Ovary (tissue), 10 donors: ENCODE results near the gene LCE5A. TPM values are rescaled to one million over a fixed set of nuclear protein-coding genes. Genes with fewer than 3 reads are reported as not detected.

Experiments used
- DNase-seq, 5 donors: peaks; one replicate each; pipeline ENCODE4 v3.0.0-alpha.2; 2019 to 2020
- H3K27ac ChIP-seq, 2 donors: fragments of 200-600 bp; one replicate each; pipeline versions ENCODE4 v1.5.1 to v1.8.0; 2019 to 2022
- H3K27me3 ChIP-seq: fragments of 200-600 bp; one replicate; pipeline ENCODE4 v1.8.0; 2022
- H3K36me3 ChIP-seq: fragments of 200-600 bp; sonication (generic); one replicate; pipeline ENCODE4 v1.5.1; 2019
- H3K4me1 ChIP-seq: one replicate; pipeline ENCODE4 v1.8.1; 2013; ENCODE audit warnings: mild to moderate bottlenecking, moderate library complexity; ENCODE audit not compliant: insufficient read depth
- H3K4me3 ChIP-seq: fragments of 200-600 bp; sonication (generic); one replicate; pipeline ENCODE4 v1.5.1; 2017
- H3K9me3 ChIP-seq, 2 donors: fragments of 200-600 bp in 1 of 2; sonication (generic) in 1 of 2; one replicate each; pipeline versions ENCODE4 v1.5.1 to v1.8.1; 2013 to 2019; ENCODE audit warnings: mild to moderate bottlenecking in 1 of 2, moderate library complexity in 1 of 2
- CTCF ChIP-seq, 3 donors: fragments of 450-650 bp in 2 of 3; fragments of 200-600 bp in 1 of 3; IDR thresholded peaks; one replicate each; pipeline versions ENCODE4 v1.5.1 to v1.8.0; 2016 to 2022; ENCODE audit warnings: antibody characterized with exemption in 3 of 3, mild to moderate bottlenecking in 1 of 3
- EP300 ChIP-seq: sonication (generic); formaldehyde crosslinking; IDR thresholded peaks from one replicate; pipeline ENCODE4 v1.6.1; 2017; ENCODE audit warnings: antibody characterized with exemption
- POLR2A ChIP-seq: fragments of 450-650 bp; IDR thresholded peaks from one replicate; pipeline ENCODE4 v1.6.1; 2017; ENCODE audit warnings: antibody characterized with exemption, mild to moderate bottlenecking, moderate library complexity
- WGBS, 3 donors: extraction: QIAGEN DNeasy Blood & Tissue Kit in 1 of 3; methylation state at CpG; one replicate each; pipeline versions ENCODE4 v1.1.5 to v1.1.7; 2013 to 2017; 5-methylcytosine and 5-hydroxymethylcytosine counted together
- intact Hi-C, 4 donors: fragments of 100-400 bp; cut with DNase I; formaldehyde crosslinking; loops; one replicate each; pipeline versions ENCODE4 v1.11.0 to v1.15.1; 2022 to 2023
- long read RNA-seq, 3 donors: library from polyadenylated mRNA in 2 of 3; unstranded in 2 of 3; transcript quantifications; one replicate each; pipeline ENCODE4 v2.0.0 and lab custom pipeline, GENCODE V29; 2021 to 2026
- polyA plus RNA-seq, 2 donors: library from polyadenylated mRNA; stranded (reverse); fragments of 200-250 nt in 1 of 2; fragments of 350-450 nt in 1 of 2; fragmentation: Illumina TruSeq in 1 of 2; extraction: RNeasy Lipid Tissue Mini Kit (QIAGEN cat#74804) in 1 of 2; gene quantifications; one replicate each; pipeline ENCODE4 v1.2.3, GENCODE V29; 2013 to 2014
- total RNA-seq, 7 donors: library from RNA; depleted of rRNA in 2 of 7; stranded (reverse); fragments of >200 nt in 2 of 7; fragmentation: NEBNext Ultra II Directional in 3 of 7; extraction: Animal tissue kit (Norgen Biotek cat#: 25700) in 3 of 7; gene quantifications; one replicate each; pipeline versions ENCODE4 v1.1.0 to v1.2.4, GENCODE V29; 2016 to 2023
- donor health status: DM: no; HTN: no; CAD: no; lungs with moderate emphysema.
- donor health status: DM: no; HTN: no; CAD: no.
- donor health status: Bipolar disorder and iron deficiency.
- donor health status: DM: yes; HTN: yes; CAD: no.
- donor health status: DM: no; HTN: no; CAD: no.
- donor health status: DM: yes; HTN: yes; CAD: no.

The LCE5A gene
- not detected for total RNA-seq
- polyA plus RNA-seq = not detected
- long read RNA-seq, donor 1 = 0 reads
- long read RNA-seq, donor 2 = 0 reads
- long read RNA-seq, donor 3 = 0 reads

- WGBS, 3 donors = 80 to 85% (median 84%) methylated on average over 3 of the region's 3 CpGs
- Histone ChIP-seq H3K36me3 (no peaks in the 10 kb centered on the region), H3K9me3 (no peaks in the 10 kb centered on the region), H3K27ac (no peak within 1 kb of the TSS), H3K27me3 (no peaks in the 10 kb centered on the region), H3K4me1 (no peaks in the 10 kb centered on the region), H3K4me3 (no peak within 1 kb of the TSS)
- no peak for DNase-seq
- no peak for TF ChIP-seq CTCF (IDR thresholded peaks at IDR 0.05)
- no peak for TF ChIP-seq POLR2A
- TF ChIP-seq EP300 = no peak
- intact Hi-C loops = no loop called here
Measured at GRCh38 chr1:152510503-152510902, at the start of gene LCE5A. Gene LCE5A (plus strand): TSS chr1:152510803. CDS start chr1:152511535, 732 bp downstream.

- intact Hi-C loops = no loop called here
- H3K27me3 ChIP-seq = no peaks in the 10 kb centered on the region
- H3K9me3 ChIP-seq = no peaks in the 10 kb centered on the region
- H3K4me3 ChIP-seq = no peak overlapping the region
- H3K36me3 ChIP-seq = no peaks in the 10 kb centered on the region
- no peak overlapping the region for H3K27ac ChIP-seq
- TF ChIP-seq CTCF (IDR thresholded peaks at IDR 0.05) = no peak
- TF ChIP-seq POLR2A = no peak
- TF ChIP-seq EP300 = no peak
- WGBS, 3 donors = 8 to 11% (median 11%) methylated on average over 6 of the region's 6 CpGs
- DNase-seq = no peak
- no peaks in the 10 kb centered on the region for H3K4me1 ChIP-seq
Measured at GRCh38 chr1:152461544-152461943, 49.1 kb upstream of the LCE5A start.

GRCh38 chr1:152462636-152463035 is 48.0 kb upstream of the LCE5A start:
- no peak for DNase-seq
- intact Hi-C loops = no loop called here
- H3K36me3 ChIP-seq = no peaks in the 10 kb centered on the region
- H3K4me1 ChIP-seq = no peaks in the 10 kb centered on the region
- no peak for TF ChIP-seq CTCF (IDR thresholded peaks at IDR 0.05)
- no peak for TF ChIP-seq EP300
- no peak for TF ChIP-seq POLR2A
- no peak overlapping the region for H3K4me3 ChIP-seq
- no peaks in the 10 kb centered on the region for H3K9me3 ChIP-seq
- no peak overlapping the region for H3K27ac ChIP-seq
- WGBS, 3 donors = 92 to 95% (median 93%) methylated on average over 26 of the region's 26 CpGs
- no peaks in the 10 kb centered on the region for H3K27me3 ChIP-seq

- Histone ChIP-seq H3K27me3 (no peaks in the 10 kb centered on the region), H3K4me3 (no peak overlapping the region), H3K9me3 (no peaks in the 10 kb centered on the region), H3K27ac (no peak overlapping the region), H3K4me1 (no peaks in the 10 kb centered on the region), H3K36me3 (no peaks in the 10 kb centered on the region)
- no peak for DNase-seq
- TF ChIP-seq EP300 = no peak
- no peak for TF ChIP-seq CTCF (IDR thresholded peaks at IDR 0.05)
- TF ChIP-seq POLR2A = no peak
- intact Hi-C loops = no loop called here
- WGBS, 3 donors = 68 to 89% (median 72%) methylated on average over 1 of the region's 1 CpG
Measured at GRCh38 chr1:152466217-152466616, 44.4 kb upstream of the LCE5A start.
